Breast epithelium (tissue), 4 donors: ENCODE results near the gene ZWILCH. TPM values are rescaled to one million over a fixed set of nuclear protein-coding genes. Genes with fewer than 3 reads are reported as not detected.

Experiments
- DNase-seq, 2 donors: peaks; one replicate each; pipeline ENCODE4 v3.0.0-alpha.2; 2019; ENCODE audit warnings: low spot score in 2 of 2
- H3K27ac ChIP-seq, 2 donors: fragments of 200-600 bp; sonication (generic) in 1 of 2; one replicate each; pipeline ENCODE4 v1.5.1; 2016 to 2019; ENCODE audit warnings: mild to moderate bottlenecking in 1 of 2
- H3K27me3 ChIP-seq, 2 donors: fragments of 200-600 bp; sonication (generic) in 1 of 2; one replicate each; pipeline versions ENCODE4 v1.5.1 to v1.6.0; 2017 to 2019; ENCODE audit warnings: control low read depth in 1 of 2, mild to moderate bottlenecking in 1 of 2
- H3K36me3 ChIP-seq: fragments of 200-600 bp; one replicate; pipeline ENCODE4 v1.5.1; 2019
- H3K4me1 ChIP-seq, 2 donors: fragments of 200-600 bp; sonication (generic); one replicate each; pipeline ENCODE4 v1.5.1; 2016 to 2019; ENCODE audit warnings: control low read depth in 1 of 2
- H3K4me3 ChIP-seq, 3 donors: fragments of 200-600 bp; sonication (generic); 1 replicate in 2 of 3; 2 replicates in 1 of 3; pipeline ENCODE4 v1.5.1; 2016 to 2019; ENCODE audit warnings: mild to moderate bottlenecking in 3 of 3, moderate library complexity in 2 of 3
- H3K9me3 ChIP-seq, 2 donors: fragments of 200-600 bp; sonication (generic) in 1 of 2; one replicate each; pipeline ENCODE4 v1.5.1; 2016 to 2019; ENCODE audit warnings: control low read depth in 1 of 2
- POLR2A ChIP-seq: fragments of 450-650 bp; IDR thresholded peaks from one replicate; pipeline ENCODE4 v1.6.1; 2016; ENCODE audit warnings: antibody characterized with exemption, mild to moderate bottlenecking, moderate library complexity
- POLR2AphosphoS5 ChIP-seq, 3 donors: sonication (generic); formaldehyde crosslinking; IDR thresholded peaks; one replicate each; pipeline ENCODE4 v1.6.1; 2017; ENCODE audit warnings: antibody characterized with exemption in 3 of 3
- intact Hi-C: fragments of 100-400 bp; cut with DNase I; formaldehyde crosslinking; loops from one replicate; pipeline ENCODE4 v1.15.1; 2023; ENCODE audit warnings: low total_unique reads
- total RNA-seq, 3 donors: library from RNA; depleted of rRNA; stranded (reverse); fragments of >200 nt; gene quantifications; one replicate each; pipeline ENCODE4 v1.1.0, GENCODE V29; 2016
- TF ChIP-seq, protein P1 (sequence below), 3 donors: fragments of 450-650 bp; IDR thresholded peaks; one replicate each; pipeline ENCODE4 v1.5.1; 2016 to 2017; ENCODE audit warnings: antibody characterized with exemption in 3 of 3, mild to moderate bottlenecking in 3 of 3, moderate library complexity in 3 of 3

The ZWILCH gene
- total RNA-seq, 3 donors from 2014 or later: 4.0 to 8.2 (median 7.6) TPM

DNA sequence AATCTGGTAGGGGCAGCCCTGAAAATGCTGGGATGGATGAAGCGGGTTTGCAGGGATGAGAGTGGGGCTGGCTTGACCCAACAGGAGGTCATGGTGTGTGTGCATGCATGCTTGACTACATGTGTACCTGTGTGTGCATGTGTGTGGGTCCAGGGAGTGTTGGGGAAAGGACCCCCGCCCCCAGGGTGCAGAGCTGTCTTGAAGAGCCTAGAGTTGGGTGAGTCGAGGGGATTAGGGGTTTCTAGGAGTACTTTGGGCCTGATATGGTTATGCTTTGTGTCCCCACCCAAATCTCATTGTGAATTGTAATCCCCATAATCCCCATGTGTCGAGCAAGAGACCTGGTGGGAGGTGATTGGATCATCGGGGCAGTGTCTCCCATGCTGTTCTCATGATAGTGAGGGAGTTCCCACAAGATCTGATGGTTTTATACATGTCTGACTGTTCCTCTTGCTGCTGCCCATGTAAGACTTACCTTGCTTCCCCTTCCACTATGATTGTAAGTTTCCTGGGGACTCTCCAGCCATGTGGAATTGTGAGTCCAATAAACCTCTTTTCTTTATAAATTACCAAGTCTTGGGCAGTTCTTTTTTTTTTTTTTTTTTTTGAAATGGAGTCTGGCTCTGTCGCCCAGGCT lies 65.8 kb downstream of the ZWILCH start:
- Histone ChIP-seq H3K9me3 (no peaks in the 10 kb centered on the region), H3K36me3 (no peaks in the 10 kb centered on the region), H3K27ac (no peak overlapping the region), H3K4me1 (no peaks in the 10 kb centered on the region), H3K27me3 (no peaks in the 10 kb centered on the region), H3K4me3 (no peak overlapping the region)
- DNase-seq: no peak
- TF ChIP-seq POLR2A (no peak), POLR2AphosphoS5 (IDR thresholded peaks at IDR 0.05) (no peak)
- TF ChIP-seq, protein P1, sequence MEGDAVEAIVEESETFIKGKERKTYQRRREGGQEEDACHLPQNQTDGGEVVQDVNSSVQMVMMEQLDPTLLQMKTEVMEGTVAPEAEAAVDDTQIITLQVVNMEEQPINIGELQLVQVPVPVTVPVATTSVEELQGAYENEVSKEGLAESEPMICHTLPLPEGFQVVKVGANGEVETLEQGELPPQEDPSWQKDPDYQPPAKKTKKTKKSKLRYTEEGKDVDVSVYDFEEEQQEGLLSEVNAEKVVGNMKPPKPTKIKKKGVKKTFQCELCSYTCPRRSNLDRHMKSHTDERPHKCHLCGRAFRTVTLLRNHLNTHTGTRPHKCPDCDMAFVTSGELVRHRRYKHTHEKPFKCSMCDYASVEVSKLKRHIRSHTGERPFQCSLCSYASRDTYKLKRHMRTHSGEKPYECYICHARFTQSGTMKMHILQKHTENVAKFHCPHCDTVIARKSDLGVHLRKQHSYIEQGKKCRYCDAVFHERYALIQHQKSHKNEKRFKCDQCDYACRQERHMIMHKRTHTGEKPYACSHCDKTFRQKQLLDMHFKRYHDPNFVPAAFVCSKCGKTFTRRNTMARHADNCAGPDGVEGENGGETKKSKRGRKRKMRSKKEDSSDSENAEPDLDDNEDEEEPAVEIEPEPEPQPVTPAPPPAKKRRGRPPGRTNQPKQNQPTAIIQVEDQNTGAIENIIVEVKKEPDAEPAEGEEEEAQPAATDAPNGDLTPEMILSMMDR (IDR thresholded peaks at IDR 0.05): no peak
- intact Hi-C loops: no loop called here

DNA sequence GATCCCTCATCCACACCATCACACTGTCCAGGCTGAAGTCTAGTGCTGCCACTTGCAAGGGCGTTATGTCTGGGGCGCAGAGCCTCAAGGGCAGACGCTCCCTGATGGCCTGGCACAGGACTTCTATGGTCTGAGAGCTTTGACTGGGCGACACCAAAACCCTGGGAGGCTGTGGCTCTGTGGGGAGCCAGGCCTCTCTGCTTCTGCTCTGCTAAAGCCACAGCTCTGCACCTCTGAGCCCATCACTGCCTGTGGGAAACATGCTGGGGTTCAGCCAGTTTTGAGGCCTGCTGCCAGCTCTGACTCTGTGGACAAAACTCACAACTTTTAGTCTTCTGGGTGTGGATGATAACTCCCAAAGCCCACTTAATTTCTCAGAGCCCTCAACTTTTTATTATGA lies 67.0 kb downstream of the ZWILCH start:
- Histone ChIP-seq H3K27me3 (no peaks in the 10 kb centered on the region), H3K4me3 (no peak overlapping the region), H3K27ac (no peak overlapping the region), H3K9me3 (no peaks in the 10 kb centered on the region), H3K4me1 (no peaks in the 10 kb centered on the region), H3K36me3 (no peaks in the 10 kb centered on the region)
- no peak for DNase-seq
- intact Hi-C loops: no loop called here
- no peak for TF ChIP-seq POLR2A
- no peak for TF ChIP-seq POLR2AphosphoS5 (IDR thresholded peaks at IDR 0.05)
- TF ChIP-seq, protein P1 (IDR thresholded peaks at IDR 0.05): no peak

DNA sequence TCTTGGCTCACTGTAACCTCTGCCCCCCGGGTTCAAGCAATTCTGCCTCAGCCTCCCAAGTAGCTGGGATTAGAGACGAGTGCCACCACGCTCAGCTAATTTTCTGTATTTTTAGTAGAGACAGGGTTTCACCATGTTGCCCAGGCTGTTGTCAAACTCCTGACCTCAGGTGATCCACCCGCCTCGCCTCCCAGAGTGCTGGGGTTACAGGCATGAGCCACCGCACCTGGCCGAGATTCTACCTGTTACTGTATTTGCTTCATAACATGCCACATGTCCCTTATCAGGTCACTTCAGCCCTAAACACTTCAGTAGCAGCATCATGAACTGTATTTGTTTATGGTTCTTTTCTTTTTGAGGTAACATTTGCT lies 68.2 kb downstream of the ZWILCH start:
- TF ChIP-seq, protein P1 (IDR thresholded peaks at IDR 0.05): no peak
- TF ChIP-seq POLR2A (no peak), POLR2AphosphoS5 (IDR thresholded peaks at IDR 0.05) (no peak)
- H3K9me3 ChIP-seq: no peaks in the 10 kb centered on the region
- peak in 1 of 2 donors; percentile 39 for DNase-seq
- H3K27ac ChIP-seq: peak overlapping the region in 1 of 2 donors; percentile 19
- no peak overlapping the region for H3K4me3 ChIP-seq
- H3K27me3 ChIP-seq: no peaks in the 10 kb centered on the region
- intact Hi-C loops: no loop called here
- H3K36me3 ChIP-seq: no peaks in the 10 kb centered on the region
- H3K4me1 ChIP-seq: no peaks in the 10 kb centered on the region

DNA sequence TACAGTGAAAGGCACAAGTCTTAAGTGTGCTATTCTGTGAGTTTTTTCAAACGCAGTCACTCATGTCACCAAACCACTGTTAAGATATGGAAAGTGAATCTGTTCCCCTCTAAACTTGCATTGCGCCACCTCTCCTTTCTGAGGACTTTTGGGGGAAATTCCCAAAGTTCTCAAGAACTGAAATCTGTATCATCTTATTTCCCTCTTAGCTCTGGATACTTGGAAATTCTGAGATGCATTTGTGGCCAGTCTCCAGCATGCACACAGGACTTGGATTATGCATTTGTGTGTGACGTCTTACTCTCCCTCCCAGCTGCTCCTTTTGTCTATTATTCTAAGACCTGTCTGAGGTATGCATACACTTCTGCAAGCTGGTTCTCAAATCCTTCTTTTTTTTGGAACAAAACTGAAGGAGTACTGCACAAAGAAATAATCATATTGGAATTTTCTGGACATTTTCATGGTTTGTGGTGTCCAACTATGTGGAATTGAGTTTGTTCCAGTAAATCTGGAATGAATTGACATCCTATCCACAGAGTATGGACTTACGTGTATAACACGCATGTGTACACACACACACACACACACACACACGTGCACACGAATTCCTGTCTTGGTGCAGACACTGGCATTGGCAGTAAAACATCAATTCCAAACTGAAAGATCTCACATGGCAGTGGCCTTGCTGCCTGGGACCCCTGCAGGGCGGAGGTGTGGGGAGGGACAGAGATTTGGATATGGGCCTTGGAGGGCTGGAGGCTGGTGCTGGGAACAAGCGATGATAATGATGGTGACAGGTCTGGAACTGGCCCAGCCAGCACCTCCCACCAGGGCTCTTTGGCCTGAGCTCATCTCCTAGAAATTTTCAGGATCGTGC lies 68.8 kb downstream of the ZWILCH start:
- intact Hi-C loops: no loop called here
- no peaks in the 10 kb centered on the region for H3K27me3 ChIP-seq
- no peaks in the 10 kb centered on the region for H3K36me3 ChIP-seq
- peak overlapping the region in 1 of 2 donors; percentile 48 for H3K27ac ChIP-seq
- no peak for DNase-seq
- H3K4me1 ChIP-seq: no peaks in the 10 kb centered on the region
- H3K9me3 ChIP-seq: no peaks in the 10 kb centered on the region
- TF ChIP-seq, protein P1 (IDR thresholded peaks at IDR 0.05): no peak
- TF ChIP-seq POLR2AphosphoS5 (IDR thresholded peaks at IDR 0.05): no peak
- no peak for TF ChIP-seq POLR2A
- H3K4me3 ChIP-seq: peak overlapping the region in 1 of 3 donors; percentile 3

DNA sequence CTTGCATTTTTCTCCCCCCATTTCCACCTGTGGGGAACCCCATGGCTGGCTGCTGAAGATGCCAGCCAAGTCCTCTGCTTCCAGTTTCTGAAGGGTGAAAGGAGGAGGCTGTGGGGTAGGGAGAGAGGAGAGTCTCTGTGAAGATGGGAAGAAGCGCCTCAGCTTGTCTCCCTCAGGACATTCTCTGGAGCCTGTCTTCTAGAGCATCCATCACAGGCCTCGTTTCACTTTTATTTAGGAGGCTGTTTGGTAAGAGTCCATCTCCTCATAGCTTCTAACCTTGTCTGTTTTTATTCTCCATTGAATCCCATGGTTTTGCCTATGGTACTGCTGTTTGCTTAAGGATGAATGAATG lies 69.4 kb downstream of the ZWILCH start:
- Histone ChIP-seq H3K36me3 (no peaks in the 10 kb centered on the region), H3K27me3 (no peaks in the 10 kb centered on the region), H3K9me3 (no peaks in the 10 kb centered on the region), H3K4me1 (no peaks in the 10 kb centered on the region), H3K27ac (peak overlapping the region in 1 of 2 donors; percentile 48), H3K4me3 (peak overlapping the region in 1 of 3 donors; percentile 3)
- TF ChIP-seq, protein P1 (IDR thresholded peaks at IDR 0.05): no peak
- TF ChIP-seq POLR2A: no peak
- no peak for TF ChIP-seq POLR2AphosphoS5 (IDR thresholded peaks at IDR 0.05)
- DNase-seq: no peak
- intact Hi-C loops: no loop called here
